ENCODE data around the gene CREB3L4.

DNA sequence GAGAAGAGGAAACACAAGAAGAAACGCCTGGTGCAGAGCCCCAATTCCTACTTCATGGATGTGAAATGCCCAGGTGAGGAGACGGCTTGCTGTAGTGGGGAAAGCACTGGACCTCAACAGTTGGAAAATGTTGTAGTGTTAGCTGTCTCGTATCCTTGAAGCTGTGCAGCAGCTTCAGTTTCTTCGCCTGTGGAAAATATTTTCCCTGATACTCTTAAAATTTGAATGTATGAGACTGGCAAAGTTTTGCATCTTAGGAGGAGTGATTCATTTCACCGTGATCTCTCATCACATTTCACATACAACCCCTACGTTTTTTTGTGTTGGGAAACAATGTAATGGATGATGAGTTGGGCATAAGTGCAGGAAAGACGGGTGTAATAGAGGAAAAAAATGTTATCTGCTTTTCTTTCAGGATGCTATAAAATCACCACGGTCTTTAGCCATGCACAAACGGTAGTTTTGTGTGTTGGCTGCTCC lies 23.5 kb downstream of the CREB3L4 start:
- TF ChIP-seq, protein P1, sequence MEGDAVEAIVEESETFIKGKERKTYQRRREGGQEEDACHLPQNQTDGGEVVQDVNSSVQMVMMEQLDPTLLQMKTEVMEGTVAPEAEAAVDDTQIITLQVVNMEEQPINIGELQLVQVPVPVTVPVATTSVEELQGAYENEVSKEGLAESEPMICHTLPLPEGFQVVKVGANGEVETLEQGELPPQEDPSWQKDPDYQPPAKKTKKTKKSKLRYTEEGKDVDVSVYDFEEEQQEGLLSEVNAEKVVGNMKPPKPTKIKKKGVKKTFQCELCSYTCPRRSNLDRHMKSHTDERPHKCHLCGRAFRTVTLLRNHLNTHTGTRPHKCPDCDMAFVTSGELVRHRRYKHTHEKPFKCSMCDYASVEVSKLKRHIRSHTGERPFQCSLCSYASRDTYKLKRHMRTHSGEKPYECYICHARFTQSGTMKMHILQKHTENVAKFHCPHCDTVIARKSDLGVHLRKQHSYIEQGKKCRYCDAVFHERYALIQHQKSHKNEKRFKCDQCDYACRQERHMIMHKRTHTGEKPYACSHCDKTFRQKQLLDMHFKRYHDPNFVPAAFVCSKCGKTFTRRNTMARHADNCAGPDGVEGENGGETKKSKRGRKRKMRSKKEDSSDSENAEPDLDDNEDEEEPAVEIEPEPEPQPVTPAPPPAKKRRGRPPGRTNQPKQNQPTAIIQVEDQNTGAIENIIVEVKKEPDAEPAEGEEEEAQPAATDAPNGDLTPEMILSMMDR (IDR thresholded peaks at IDR 0.05): no peak
- no peak for TF ChIP-seq POLR2A (IDR thresholded peaks at IDR 0.05)
